Right kidney (tissue), 1 donor: Measurements from ENCODE around the gene CEMIP.

Experiments used
- DNase-seq: peaks from one replicate; pipeline ENCODE4 v3.0.0-alpha.2; 2016

Gene CEMIP

GRCh38 chr15:80822256-80822655, 43.1 kb downstream of the CEMIP start:
- DNase-seq, result no peak

GRCh38 chr15:80822676-80823075, 43.5 kb downstream of the CEMIP start:
- DNase-seq, result no peak

DNA sequence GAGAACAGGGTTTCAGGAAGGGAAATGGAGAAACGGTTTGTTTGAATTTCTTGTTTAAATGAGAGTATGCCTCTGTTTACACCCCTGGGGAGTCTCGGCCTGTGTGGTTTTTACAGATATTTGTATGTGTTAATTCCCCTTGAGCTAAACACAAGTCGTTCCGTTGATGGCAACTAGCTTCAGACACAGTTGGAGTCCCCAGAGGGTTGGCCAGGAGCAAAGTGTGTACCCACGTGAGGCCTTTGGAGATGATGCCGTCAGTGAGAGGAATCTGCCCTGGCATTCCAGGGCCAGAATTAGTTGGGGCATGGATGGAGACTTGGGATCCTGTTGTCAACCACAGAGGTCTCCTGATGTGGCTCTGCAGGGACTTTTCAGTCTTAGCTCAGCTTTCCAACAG, 44.0 kb downstream of the CEMIP start:
- no peak for DNase-seq

DNA sequence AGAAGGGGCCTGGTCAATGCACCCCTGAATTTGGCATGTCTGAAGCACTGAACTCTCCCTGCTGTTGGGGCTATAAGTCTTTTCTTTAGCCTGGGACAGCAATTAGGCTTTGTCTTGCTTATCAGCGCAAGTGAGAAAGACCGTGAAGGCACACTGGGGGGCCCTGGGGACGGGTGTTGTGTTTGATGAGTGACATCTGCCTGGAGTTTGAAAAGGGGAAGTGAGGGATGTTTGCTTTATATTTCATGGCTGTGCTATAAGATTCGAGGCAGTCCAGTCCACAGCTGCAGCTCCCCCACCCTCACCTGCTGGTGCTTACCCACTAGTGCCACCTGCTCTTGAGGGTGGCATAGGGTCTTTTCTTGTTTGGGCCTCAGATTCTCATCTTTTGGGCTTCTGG, 44.8 kb downstream of the CEMIP start:
- no peak for DNase-seq

DNA sequence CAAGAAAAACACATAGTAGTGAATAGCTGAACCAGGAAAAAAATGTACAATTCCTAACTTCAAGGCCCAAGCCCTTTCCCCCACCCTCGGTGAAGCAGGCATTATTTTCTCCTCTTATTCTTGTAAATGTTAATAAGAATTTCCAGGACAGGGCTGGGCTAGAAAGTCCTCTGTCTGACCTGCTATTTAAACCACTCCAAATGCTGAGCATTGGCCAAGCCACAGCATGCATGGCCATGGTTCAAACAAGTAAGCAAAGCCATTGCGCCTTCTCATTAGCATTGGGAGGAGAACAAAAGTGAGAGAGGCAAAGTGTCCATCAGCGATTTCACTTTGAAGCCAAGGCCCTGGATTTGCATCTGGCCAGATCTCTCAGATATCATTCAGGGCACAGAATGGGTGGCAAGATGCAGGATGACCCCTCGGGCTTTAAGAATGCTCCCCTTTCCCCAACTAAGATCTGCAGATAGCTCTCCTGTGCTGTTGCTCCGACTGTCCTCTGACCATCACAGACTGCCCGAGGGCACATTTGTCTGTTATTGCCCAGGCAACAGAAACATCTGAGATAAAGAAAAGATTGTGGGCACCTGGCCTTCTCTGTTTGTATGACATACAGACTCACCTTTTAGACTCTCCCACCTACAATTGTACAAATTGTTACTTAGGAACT, 46.3 kb downstream of the CEMIP start:
- no peak for DNase-seq

- no peak for DNase-seq
These were observed 49.6 kb downstream of the CEMIP start for GRCh38 chr15:80828796-80829195.

GRCh38 chr15:80830677-80831076, 51.5 kb downstream of the CEMIP start:
- no peak for DNase-seq

DNA sequence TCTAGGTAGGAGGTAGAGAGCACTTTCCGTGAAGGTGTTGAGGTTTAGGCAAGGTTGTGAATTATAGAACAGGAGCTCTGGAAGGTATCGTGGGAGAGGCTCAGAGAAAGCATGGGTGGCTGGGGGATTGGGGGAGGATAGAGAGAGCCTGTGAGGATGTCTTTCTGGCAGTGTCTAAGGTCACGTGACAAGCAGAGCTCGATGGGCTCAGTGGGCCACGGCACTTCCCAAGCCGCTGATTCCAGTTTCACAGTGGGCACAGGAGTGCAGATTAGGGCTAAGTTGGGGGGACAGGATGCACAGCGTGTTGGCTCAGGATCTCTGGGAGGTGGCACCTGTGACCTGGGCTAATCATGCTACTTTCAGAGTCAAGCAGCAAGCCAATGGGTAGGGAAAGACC, 52.0 kb downstream of the CEMIP start:
- DNase-seq, result no peak

DNA sequence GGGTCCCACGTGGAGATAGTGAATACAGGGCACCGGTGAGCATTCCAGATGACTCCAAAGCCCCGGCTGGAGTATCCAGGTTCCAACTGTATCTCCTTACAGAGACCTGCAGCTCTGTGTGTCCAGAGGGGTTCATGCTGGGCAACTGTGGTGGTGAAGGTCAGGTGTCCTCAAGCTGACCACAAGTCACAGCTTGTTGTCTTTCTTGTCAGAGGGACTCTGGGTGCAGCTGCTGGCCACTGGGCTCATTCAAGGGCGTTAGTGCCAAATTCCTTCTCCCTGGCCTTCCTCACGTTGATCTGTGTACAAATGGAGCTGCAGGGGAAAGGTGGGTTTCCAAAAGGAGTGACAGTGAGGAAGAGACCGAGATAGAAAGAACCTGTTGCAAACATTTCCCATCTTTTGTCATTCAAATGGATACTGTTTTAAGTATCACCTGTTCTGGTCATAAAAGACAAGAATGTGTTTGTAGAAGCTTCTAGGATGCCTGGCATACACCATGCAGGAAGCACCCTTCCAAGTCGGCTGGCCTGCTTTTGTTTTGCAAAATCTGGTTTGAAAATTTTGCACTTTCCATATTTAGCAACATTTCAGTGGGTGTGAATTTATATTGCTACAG, 52.5 kb downstream of the CEMIP start:
- no peak for DNase-seq

DNA sequence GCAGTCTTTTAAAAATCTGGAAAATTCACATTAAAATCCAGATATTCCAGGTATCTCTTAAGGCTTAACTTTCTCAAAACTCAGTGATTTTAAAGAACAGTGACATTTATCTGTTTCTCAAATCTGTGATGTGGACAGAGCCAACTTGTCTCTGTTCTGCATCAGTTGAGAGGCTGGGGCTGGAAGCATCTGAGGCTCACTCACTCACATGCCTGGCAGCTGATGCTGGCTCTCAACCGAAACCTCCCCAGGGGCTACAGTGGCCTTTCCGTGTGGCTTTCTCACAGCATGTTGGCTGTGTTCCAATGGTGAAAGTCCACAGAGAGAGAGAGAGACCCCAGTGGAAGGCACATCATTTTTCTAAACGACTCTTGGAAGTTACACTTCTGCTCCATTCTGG, 53.5 kb downstream of the CEMIP start:
- DNase-seq, result no peak

DNA sequence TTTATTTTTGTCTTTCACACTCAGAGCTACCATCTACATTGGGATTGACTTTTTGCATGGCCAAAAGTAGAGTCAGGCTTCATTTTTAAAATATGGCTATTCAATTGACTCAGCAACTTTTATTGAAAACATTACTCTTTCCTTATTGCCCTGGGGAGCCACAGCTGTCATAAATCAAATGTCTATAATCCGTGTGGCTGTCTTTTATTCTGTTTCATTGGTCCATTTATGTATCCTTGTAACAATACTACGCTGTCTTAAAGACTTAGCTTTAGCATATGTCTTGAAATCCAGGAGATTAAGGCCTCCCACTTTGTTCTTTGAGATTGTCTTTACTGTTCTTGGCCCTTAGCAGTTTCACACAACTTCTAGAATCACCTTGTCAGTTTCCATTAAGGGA, 55.2 kb downstream of the CEMIP start:
- no peak for DNase-seq

DNA sequence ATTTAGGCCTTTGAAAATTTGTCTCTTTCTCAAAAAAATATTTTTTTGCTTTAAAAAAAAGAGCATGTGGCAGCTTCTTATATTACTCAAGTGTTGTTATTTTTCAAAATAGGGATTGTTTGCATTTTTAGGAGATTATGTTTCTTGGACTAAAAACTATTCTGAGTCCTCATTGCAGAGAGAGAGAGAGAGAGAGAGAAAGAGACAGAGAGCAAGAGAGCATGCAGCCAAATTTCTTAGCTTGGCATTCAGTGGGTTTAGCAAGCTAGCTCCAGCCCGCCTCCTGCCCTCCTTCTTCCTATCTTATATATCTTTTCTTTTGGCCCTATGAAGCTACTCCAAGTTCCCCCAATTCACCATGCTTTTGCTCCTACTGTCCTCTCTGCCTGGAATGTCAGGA, 55.7 kb downstream of the CEMIP start:
- DNase-seq, result no peak

- DNase-seq, result no peak
These were observed 56.2 kb downstream of the CEMIP start for GRCh38 chr15:80835336-80835735.

GRCh38 chr15:80836223-80836622, 57.1 kb downstream of the CEMIP start:
- DNase-seq, result no peak

DNA sequence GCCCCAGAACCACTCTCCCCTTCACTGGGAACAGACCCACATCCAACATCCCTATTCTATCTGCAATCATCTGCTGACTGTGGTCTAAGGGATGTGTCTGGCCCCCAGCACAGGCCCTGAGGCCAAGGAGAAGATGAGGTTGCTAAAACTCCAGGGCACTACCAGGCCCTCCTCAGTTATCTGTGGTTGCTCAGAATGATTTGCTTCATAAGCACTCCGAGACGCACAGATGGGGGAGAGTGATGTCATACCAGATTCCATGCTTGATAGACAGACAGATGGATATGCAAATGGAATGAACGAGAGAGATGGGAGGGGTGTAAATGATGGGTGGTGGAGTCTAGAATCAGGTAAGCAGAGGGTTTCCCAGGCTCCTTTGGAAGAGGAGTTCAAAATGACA, 57.8 kb downstream of the CEMIP start:
- no peak for DNase-seq

- DNase-seq, result no peak
These were observed 58.8 kb downstream of the CEMIP start for GRCh38 chr15:80838012-80838411.

GRCh38 chr15:80838666-80839065, 59.5 kb downstream of the CEMIP start:
- DNase-seq, result no peak

DNA sequence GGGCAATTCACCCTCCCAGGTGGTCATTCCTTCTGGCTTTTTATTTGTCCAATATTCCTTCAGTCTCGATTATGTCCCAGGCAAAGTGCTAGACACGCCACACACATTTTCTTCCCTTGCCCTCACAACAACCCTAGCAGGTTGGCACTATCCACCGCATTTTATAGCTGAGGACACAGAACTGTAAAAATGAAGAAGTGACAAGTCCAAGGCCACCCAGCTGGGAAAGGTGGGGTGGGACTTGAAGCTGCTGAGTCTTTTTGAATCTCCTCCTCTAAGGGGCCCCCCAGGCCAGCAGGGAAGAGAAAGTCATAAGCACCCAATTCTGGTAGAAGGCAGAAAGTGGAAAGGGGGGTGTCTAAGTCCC, 60.6 kb downstream of the CEMIP start:
- DNase-seq, result no peak

DNA sequence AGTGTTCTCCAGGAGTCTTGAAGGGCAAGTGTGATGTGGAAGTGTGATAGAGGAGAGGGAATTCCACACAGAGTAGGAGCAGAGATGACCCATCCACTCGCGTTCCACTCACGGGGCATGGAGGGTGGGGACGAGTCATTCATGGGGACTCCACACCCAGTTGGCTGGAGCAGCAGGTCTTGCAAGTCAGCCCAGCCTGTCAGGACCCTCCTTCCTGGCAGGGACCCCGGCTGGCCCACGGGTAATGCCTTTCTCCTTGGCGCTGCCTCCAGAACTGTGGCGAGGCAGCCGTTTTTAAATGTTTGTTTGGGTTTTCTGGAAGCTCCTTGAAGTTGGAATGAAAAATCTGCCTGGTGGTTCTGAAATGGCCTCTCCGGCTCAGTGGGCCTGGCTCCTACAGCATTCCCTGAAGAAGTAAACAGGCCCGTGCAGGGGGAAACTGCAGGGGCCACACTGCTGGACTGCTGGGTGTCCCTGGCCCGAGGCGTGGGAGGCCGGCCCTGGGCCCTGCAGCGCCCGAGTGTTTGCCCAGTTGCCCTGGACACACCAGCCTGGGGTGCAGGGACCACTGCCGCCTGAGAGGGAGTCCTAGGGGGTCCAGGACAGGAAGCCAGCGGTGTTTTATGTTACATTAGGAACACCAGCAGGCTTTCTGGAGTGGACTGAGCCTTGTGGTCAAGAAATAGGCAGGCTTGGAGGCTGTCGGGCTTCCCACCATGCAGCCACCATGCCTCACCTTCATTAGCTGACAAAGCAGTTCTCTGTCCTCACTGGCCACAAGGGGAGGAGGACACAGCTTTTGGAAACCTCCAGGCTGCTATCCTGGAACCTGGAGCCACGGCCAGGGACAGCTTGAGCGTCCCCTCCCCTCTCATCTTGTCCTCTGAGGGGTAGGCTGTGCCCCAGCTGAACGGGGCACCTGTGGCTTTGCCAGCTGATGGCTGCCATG, 61.3 kb downstream of the CEMIP start:
- DNase-seq, result no peak

DNA sequence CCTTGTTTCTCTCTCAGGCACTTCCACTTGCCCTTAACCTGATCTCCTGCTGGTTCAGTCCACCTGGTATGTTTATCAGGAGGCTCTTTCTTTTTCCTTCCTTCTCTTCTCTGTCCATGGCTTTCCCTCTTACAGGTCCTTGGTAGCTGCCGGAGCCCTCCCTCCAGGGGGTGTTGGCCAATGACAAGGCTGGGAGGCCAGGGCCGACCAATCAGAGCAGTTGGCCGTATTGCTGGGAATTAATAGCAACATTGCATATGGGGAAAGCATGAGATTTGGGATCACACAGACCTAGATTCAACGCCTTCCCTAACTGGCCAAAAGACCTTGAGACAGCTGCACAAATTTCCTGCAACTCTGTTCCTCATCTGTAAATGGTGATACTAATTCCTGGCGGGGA, 62.4 kb downstream of the CEMIP start:
- no peak for DNase-seq

DNA sequence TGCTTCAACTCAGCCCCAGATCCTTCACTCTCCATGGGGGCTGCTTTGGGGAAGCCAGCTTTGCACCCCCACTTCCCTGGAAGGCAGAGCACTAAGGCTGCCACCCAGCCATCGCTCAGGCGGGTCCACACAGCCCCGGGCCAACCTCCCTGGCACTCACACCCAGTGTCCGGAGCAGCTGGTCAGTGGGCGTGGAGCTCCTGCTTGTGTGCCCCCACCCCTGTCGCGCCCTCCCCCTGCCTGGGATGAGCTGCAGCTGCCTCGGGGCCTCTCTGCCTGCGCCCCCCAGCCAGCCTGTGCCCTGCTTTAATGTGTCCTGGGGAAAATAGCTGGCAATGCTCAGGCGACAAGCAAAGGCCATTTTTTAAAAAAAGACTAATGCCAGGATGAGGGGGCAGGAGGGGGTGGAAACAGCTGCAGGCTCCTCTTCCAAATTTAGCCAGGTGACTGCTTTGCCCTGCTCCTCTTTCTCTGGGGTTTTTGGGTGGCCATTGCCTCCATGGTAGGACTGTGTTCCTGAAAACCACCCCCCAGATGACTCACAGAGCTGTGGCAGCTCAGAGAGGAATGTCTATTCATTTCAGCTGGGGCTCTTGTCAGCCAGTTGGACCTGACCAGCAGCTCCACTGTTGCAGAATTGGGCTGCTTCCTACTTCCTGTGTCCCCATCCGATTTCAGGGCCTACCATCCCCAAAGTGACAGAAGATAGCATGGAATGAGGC, 65.0 kb downstream of the CEMIP start:
- no peak for DNase-seq

- DNase-seq, result no peak
These were observed 67.1 kb downstream of the CEMIP start for GRCh38 chr15:80846031-80846815.
